GM10266 (cell line): ENCODE data around the gene ACAN.

ENCODE experiments used
- DNase-seq: peaks from one replicate; pipeline ENCODE4 v3.0.0; 2012; ENCODE audit errors: extremely low spot score
- CTCF ChIP-seq: IDR thresholded peaks from 2 replicates; pipeline ENCODE4 v1.5.1; 2012; ENCODE audit warnings: mild to moderate bottlenecking, low read depth; ENCODE audit not compliant: control insufficient read depth, insufficient read depth; ENCODE audit errors: missing control alignments

The ACAN gene

DNA sequence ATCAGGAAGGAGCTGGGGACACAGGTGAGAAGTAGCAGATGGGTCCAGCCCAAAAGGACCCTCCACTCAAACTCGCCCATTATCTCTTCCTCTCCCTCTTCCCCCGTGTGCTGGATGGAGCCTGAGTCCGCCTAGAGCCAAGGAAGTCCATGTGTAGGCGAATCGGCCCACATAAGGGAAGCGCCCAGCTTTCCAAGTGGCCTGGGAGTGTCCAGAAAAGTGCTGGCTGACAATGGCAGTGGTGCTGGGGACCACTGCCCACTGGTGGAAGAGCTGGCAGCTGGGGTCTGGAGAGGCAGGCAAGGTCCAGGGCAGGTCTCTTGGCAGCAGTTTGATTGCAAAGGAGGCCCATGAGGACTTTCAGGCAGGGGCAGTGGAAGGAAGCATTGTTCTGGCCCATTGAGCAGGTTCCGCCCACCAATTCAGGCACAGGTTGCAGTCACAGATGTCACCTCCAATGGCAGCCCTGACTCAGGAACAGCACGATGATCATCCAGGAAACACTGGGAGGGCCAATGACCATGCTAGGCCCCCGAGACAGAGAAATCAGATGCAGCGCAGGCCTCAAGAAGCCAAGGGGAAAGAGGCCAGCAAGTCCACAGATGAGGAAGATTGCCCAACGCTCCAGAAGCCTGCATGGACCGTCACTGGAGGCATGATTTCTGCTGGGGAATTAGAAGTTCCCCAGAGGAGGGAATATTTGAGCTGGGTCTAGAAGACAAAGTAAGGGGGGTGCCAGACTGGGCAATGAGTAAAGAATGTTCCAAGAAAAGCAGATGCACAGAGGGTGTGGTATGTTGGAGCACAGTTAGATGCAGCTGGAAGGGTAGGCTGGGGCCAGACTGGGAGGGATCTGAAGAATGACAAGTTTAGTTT lies 107.0 kb downstream of the ACAN start:
- DNase-seq = no peak
- no peak for TF ChIP-seq CTCF

DNA sequence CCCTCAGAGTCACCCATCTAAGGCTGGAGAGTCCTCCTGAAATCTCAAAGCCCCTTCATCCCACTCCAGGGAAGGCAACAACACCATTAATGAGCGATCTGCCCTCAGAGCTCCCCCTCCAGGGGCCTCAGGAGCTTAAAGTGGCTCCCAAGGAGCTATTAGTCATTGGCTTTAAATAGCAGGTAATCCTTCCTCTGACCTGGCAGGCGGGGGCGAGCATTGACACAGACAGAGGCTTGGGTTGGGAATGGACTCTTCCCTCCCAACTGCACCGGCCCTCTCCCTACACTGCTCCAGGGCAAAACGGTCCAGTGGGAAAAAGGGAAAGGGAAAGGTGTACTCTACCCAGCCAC lies 108.5 kb downstream of the ACAN start:
- DNase-seq = no peak
- no peak for TF ChIP-seq CTCF

DNA sequence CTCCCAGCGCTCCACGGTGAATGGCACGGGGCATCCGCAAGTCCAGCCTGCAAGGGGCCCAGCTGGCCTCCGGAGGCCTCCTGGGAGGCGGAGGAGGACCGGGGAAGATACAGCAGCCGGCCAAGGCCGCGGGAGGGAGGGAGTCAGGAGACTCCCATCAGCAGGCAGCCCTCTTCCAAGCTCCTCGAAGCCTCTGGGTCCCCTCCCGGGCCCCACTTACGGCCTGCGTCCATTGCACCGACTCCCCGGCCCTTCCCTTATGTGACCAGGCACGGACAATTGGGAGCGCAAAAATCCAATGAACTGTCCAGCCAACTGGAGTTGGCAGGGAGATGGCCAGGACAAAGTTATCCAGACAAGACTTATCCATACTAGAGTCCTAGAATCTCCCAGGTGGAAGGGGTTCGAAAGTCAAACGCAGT lies 109.3 kb downstream of the ACAN start:
- no peak for DNase-seq
- no peak for TF ChIP-seq CTCF

DNA sequence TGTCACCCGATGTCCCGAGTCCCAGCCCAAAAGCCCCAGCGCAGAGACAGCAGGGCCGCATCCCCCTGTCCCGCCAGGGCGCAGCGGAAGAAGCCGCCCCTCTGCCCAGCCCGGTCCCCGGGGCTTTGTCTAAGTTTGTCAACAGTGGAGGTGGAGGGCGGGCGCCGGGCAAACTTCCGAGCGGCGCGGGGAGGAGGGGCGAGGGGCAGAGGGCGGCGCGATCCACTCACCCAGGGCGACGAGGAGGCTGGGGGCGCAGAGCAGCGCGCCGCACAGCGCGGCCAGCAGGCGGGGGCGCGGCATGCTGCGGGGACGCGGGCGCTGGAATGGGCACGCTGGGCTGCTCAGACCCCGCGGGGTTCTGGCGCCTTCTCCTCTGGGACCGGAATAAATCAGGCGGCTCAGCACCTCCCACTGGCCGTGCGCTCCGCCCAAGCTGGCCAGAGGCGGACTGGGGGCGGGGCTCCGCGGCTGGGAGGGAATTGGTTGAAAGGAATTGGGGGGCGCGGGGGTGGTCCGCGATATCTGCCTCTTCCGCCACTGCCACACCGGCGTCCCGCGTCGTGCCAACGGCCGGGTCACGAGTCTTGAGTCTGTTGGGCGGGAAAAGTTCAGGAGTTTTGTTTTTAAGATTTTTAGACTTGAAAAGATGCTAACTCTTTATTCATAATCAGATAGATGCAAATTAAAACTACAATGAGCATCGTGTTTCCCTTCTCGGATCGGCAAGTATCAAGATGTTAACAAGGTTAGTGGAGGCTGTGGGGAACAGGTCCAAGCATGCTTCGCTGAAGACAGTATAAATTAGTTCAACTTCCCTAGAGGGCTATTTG lies 110.0 kb downstream of the ACAN start, which contains the start of gene MFGE8:
TSS of gene MFGE8 (minus strand) at position 363 of the 833 bp plus-strand sequence. CDS start at position 303, 60 bp downstream.
- peak; percentile 74 for DNase-seq
- no peak for TF ChIP-seq CTCF

DNA sequence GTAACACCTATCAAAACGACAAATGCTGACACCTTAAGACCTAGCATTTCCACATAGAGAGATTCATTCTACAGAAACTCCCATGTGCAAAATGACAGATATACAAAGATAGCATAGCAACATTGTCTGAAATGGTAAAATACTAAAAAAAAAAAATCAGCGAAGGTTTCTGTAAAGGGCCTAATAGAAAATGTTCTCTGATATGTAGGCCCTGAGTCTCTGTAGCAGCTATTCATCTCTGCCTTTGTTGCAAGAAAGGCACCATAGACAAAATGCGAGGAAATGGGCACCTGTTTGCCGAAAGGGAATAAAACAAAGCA lies 110.6 kb downstream of the ACAN start:
- no peak for TF ChIP-seq CTCF
- DNase-seq = no peak

DNA sequence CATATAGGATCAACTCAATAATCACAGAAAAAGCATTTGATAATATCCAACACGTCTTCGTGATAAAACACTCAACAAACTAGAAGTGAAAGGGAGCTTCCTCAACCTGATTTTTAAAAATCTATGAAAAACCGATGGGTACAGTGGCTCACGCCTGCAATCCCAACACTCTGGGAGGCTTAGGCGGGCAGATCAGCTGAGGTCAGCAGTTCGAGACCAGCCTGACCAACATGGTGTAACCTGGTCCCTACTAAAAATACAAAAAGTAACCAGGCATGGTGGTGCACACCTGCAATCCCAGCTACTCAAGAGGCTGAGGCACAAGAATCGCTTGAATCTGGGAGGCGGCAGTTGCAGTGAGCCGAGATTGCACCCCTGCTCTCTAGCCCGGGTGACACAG lies 112.1 kb downstream of the ACAN start:
- no peak for TF ChIP-seq CTCF
- DNase-seq = no peak

DNA sequence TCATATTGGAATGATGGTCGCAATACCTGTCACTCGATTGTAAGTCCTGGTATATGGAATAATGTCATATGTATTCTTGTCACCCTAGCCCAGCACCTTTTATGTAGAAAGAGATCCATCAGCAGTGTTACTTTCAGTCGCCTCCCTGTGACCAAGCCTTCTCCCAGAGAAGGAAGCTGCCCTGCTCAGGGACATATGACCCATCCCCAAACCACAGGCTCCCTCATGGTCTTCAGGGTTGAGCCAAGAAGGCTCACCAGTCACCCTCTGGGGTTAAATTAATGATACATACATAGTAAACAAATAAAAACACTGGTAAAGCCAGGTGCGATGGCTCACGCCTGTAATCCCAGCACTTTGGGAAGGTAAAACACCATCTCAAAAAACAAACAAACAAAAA lies 114.5 kb downstream of the ACAN start:
- no peak for TF ChIP-seq CTCF
- no peak for DNase-seq
